Measurements from ENCODE around the gene CDYL. TPM values are rescaled to one million over a fixed set of nuclear protein-coding genes. Genes with fewer than 3 reads are reported as not detected.
A peak's percentile ranks its signal among the peaks of the same experiment; 100 is the strongest.
"Not testable (repeated sequence)": the region's sequence is repeated elsewhere in the genome, so short reads cannot be mapped to it uniquely, and the experiment has no call there.

Gene CDYL
- total and polyA plus RNA-seq, 2 experiments from 2014 or later, result 38.0 to 60.8 TPM

GRCh38 chr6:4994741-4995140, 218.5 kb downstream of the CDYL start:
- Histone ChIP-seq H3K27ac (no peak overlapping the region), H3K4me1 (ENCODE audit: low read depth) (peaks cover 6% of the 10 kb centered on the region), H3K9me3 (ENCODE audit: low read depth) (no peaks in the 10 kb centered on the region), H3K4me3 (no peak overlapping the region), H3K36me3 (peaks cover 3% of the 10 kb centered on the region), H3K27me3 (no peaks in the 10 kb centered on the region)
- TF ChIP-seq CTCF (IDR thresholded peaks at IDR 0.05; ENCODE audit: low read depth, low read length), result no peak
- no peak for DNase-seq (ENCODE audit: low read depth in 1 of 2, low spot score in 1 of 2)

GRCh38 chr6:4997862-4998261, 221.7 kb downstream of the CDYL start:
- peaks cover 6% of the 10 kb centered on the region for H3K4me1 ChIP-seq (ENCODE audit: low read depth)
- no peaks in the 10 kb centered on the region for H3K9me3 ChIP-seq (ENCODE audit: low read depth)
- H3K27ac ChIP-seq, result no peak overlapping the region
- no peak for DNase-seq (ENCODE audit: low read depth in 1 of 2, low spot score in 1 of 2)
- H3K4me3 ChIP-seq, result no peak overlapping the region
- peaks cover 5% of the 10 kb centered on the region for H3K36me3 ChIP-seq
- H3K27me3 ChIP-seq, result no peaks in the 10 kb centered on the region
- no peak for TF ChIP-seq CTCF (IDR thresholded peaks at IDR 0.05; ENCODE audit: low read depth, low read length)

- Histone ChIP-seq H3K36me3 (peaks cover 5% of the 10 kb centered on the region), H3K27me3 (no peaks in the 10 kb centered on the region), H3K27ac (no peak overlapping the region), H3K9me3 (ENCODE audit: low read depth) (no peaks in the 10 kb centered on the region), H3K4me3 (no peak overlapping the region), H3K4me1 (ENCODE audit: low read depth) (no peaks in the 10 kb centered on the region)
- DNase-seq (ENCODE audit: low read depth in 1 of 2, low spot score in 1 of 2), result no peak
- no peak for TF ChIP-seq CTCF (IDR thresholded peaks at IDR 0.05; ENCODE audit: low read depth, low read length)
Observed at GRCh38 chr6:4999586-4999985, 223.4 kb downstream of the CDYL start.

GRCh38 chr6:5003604-5004372, 227.6 kb downstream of the CDYL start, which contains the start of gene RPP40:
TSS of gene RPP40 (minus strand) at chr6:5004037. CDS start at chr6:5004002, 35 bp downstream.
- Histone ChIP-seq H3K4me1 (ENCODE audit: low read depth) (no peaks in the 10 kb centered on the region), H3K36me3 (peaks cover 5% of the 10 kb centered on the region), H3K9me3 (ENCODE audit: low read depth) (no peaks in the 10 kb centered on the region), H3K4me3 (peak within 1 kb of the TSS; percentile 76), H3K27ac (peak within 1 kb of the TSS; percentile 74), H3K27me3 (no peaks in the 10 kb centered on the region)
- peak; percentile 83 for TF ChIP-seq CTCF (IDR thresholded peaks at IDR 0.05; ENCODE audit: low read depth, low read length)
- peak; percentile 97 to 99 for DNase-seq (ENCODE audit: low read depth in 1 of 2, low spot score in 1 of 2)

GRCh38 chr6:5004373-5005037, 228.3 kb downstream of the CDYL start:
- Histone ChIP-seq H3K9me3 (ENCODE audit: low read depth) (no peaks in the 10 kb centered on the region), H3K4me3 (peak overlapping the region; percentile 76), H3K27me3 (no peaks in the 10 kb centered on the region), H3K36me3 (peaks cover 4% of the 10 kb centered on the region), H3K4me1 (ENCODE audit: low read depth) (no peaks in the 10 kb centered on the region), H3K27ac (peak overlapping the region; percentile 74)
- no peak for TF ChIP-seq CTCF (IDR thresholded peaks at IDR 0.05; ENCODE audit: low read depth, low read length)
- DNase-seq (ENCODE audit: low read depth in 1 of 2, low spot score in 1 of 2), result no peak

- not testable (repeated sequence) for H3K27ac ChIP-seq; H3K9me3 ChIP-seq (ENCODE audit: low read depth); DNase-seq (ENCODE audit: low read depth in 1 of 2, low spot score in 1 of 2); H3K36me3 ChIP-seq; H3K27me3 ChIP-seq; H3K4me1 ChIP-seq (ENCODE audit: low read depth); H3K4me3 ChIP-seq
Observed at GRCh38 chr6:5005038-5005433, 228.8 kb downstream of the CDYL start.

Data from cardiac muscle cell (in vitro differentiated cells and primary cell).